Caki2 (cell line): Measurements from ENCODE around the gene CDK1. TPM values are rescaled to one million over a fixed set of nuclear protein-coding genes. Genes with fewer than 3 reads are reported as not detected.

Experiments used
- DNase-seq: peaks from one replicate; pipeline ENCODE4 v3.0.0-alpha.2; 2015; ENCODE audit warnings: low read depth
- in situ Hi-C: cut with HindIII; loops from 2 replicates; pipeline ENCODE4 v1.10.0; 2016; ENCODE audit warnings: low sequenced_read_pairs, low pct_unique_long_range_greater_than_20kb, mixed read lengths
- total RNA-seq: library from RNA; depleted of rRNA; stranded (reverse); fragments of >200 nt; shearing (Covaris generic); gene quantifications from 2 replicates; pipeline ENCODE4 v1.2.3, GENCODE V29; 2014; ENCODE audit warnings: low replicate concordance; rRNA removed

The CDK1 gene
- total RNA-seq: 148 and 152 TPM in 2 replicates

- DNase-seq: peak; percentile 99
- in situ Hi-C loops: no loop called here
Observed at GRCh38 chr10:60778214-60778970, at the start of gene CDK1. TSS of gene CDK1 (plus strand) at chr10:60778478. CDS start at chr10:60780166, 1,688 bp downstream.

DNA sequence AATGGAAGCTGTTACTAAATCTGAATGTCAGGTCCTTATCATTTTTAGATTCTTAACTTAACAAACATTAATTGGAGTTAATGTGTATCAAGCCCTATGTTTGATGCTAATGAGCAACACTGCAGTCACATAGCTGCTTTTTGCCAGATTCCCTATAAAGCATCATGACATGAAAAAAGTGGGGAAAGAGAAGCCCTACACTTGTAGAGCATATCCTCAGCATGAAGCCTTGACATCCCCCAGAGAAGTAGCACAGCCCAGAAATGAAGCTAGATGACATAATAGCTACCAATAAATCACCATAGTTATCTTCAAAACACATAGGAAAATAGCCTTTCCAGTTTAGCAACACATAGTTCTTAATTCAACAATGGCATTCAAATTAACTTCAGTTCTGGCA is 49.2 kb upstream of the CDK1 start:
- in situ Hi-C loops: no loop called here
- DNase-seq: no peak

DNA sequence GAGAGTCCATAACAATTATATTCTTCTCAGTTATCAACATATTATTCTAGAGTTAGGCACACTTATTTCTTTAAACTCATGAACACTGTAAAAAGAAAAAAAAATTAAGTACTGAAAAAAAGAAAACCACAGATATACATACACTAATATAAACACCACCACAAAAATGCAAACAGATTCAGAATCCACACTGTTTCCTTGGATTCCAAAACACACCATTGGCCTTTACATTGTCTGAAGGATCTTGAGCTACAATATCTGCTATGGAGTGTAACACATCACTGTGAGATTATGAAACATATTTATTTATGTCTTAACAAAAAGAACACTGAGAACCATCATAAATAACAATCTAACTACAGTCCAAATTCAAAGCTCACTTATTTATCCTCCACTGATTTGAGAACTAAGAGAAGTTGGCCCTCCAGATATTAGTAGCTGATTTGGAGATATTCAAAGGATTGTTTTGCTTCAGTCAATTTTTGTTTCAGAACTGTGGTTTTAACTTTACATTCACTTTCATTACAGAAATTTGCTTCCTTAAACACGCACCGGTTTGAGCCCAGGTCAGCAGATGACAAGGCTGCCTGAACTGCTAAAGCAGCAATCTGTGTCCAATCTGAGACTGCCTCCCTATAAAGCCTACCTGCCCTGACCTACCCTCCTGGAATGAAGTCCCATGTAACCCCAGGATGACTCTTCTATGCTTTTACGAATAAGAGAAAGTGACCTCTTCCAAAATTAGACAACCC is 47.0 kb upstream of the CDK1 start:
- no peak for DNase-seq
- in situ Hi-C loops: no loop called here

- no peak for DNase-seq
- in situ Hi-C loops: no loop called here
Observed at GRCh38 chr10:60732198-60732806, 46.0 kb upstream of the CDK1 start.

DNA sequence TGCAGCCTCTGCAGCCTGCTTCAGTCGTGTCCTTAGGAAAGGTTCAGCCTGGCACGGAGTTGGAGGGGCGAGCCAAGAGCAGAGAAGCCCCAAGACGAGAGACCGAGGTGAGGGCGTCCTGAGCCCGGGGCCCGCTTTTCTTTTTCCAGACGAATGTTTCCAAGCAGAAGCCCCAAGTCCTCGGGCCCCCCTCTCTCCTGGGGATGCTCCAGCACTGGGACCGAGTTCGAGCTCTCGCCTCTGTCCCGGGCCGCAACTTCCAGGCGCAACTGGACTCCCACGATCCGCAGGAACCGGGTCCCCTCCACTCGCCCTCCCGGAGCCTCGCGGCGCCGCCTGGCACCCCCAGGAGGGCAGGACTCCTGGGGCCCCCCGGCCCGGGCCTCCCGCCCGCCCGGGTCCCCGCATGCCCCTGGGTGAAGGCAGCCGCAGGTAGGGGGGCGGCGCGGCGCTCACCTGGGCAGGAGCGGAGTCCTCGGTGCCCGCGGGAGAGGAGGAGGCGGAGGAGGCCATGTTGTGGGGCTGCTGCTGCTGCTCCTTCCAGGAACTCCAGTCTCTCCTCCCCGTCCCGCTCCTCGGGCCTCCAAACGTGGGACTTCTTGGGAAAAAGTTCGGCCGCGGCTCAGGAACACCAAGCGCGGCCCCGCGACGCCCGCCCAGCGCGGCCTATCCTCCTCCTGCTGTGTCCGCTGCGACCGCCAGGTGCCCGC is 45.3 kb upstream of the CDK1 start:
- in situ Hi-C loops: no loop called here
- DNase-seq: no peak

GRCh38 chr10:60733517-60733822 is 44.8 kb upstream of the CDK1 start:
- in situ Hi-C loops: no loop called here
- no peak for DNase-seq

DNA sequence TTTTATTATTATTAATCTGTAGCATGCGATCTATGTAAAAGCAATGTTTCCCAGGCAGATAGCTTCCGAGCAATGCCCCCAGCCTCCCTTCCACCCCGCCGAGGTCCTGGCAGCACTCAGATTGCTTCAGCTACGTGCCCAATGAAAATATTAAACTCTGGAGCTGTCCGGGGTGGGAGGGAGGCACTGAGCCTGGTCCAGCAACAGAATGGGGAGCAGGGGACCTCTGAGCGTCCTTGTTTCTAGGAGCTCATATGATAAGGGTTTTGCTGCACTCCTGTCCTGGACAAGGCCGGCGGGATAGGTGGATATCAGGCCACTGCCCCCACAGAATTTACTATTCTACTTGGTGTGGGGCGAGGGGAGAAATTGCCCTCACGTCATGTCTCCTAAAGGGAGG is 44.5 kb upstream of the CDK1 start:
- in situ Hi-C loops: no loop called here
- no peak for DNase-seq

DNA sequence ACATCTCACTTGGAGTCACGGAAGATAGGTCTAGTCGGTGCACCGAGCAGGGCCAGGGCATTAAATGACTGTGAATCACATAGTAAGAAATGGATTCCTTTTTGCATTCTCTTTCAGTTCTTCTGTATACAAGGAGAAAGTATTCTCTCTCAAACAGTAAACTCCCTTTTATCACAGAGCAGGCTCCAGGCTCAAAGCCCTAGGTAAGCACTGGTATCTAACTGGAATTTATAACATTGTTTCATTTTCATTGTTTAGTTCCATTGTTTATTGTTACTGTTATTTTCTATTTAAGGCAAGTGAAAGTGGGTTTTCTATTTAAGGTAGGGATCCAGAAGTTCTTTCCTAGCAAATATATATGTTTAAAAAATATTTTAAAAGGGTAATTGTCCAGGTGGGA is 44.1 kb upstream of the CDK1 start:
- DNase-seq: no peak
- in situ Hi-C loops: no loop called here

GRCh38 chr10:60735244-60735643 is 43.0 kb upstream of the CDK1 start:
- no peak for DNase-seq
- in situ Hi-C loops: no loop called here

DNA sequence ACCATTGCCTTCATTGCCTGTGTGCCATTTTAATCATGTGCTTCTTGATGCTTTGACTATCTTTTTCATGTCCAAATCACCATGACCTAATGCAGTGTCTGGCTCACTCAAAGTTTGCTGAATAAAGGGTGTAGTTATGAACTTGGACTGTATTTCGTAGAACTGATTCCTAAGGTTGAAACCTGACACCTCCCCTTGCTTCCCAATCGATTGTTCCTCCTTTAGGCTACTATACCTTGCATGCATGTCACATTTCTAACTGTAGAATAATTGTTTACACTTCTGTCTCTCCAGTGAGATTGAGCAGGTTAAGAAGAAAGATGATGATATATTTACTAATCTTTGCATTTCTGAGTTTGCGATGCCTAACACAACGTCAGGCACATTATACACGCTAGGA is 41.0 kb upstream of the CDK1 start:
- in situ Hi-C loops: no loop called here

GRCh38 chr10:60739558-60739957 is 38.7 kb upstream of the CDK1 start:
- in situ Hi-C loops: no loop called here
- no peak for DNase-seq

More for the DNA sequence above, 41.0 kb upstream of the CDK1 start:
- no peak for DNase-seq

GRCh38 chr10:60742512-60742911 is 35.8 kb upstream of the CDK1 start:
- in situ Hi-C loops: no loop called here

DNA sequence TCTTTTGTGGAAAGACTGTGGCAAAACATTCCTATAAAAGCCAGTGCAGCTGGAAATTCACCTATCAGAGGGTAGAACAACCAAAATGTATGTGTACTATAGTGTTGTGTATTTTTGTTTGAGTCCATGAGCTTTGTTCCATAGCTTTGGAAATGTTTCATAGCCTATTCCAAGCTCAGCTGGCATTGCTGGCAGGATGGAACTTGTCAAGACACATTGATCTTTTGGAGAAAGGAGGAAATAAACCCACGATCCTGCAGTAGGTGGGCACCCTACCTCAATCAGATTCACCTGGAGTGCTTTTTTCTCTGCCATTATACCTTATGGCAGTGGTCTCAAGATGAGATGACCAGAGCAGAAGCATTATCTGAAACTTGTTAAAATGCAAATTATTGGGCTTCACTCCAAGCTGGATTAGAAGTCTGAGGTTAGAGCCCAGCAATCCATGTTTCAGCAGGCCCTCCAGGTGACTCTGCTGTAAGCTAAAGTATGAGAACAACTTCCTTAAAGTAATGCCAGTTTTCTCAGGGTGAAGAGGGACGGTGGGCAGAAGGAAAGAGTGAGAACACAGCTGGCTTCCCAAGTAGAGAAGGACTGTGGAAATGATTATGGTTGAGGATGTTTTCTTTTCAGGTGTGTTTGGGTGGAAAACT is 30.3 kb upstream of the CDK1 start:
- in situ Hi-C loops: no loop called here
- no peak for DNase-seq

More at GRCh38 chr10:60742512-60742911, 35.8 kb upstream of the CDK1 start:
- no peak for DNase-seq

GRCh38 chr10:60753152-60753551 is 25.1 kb upstream of the CDK1 start:
- DNase-seq: no peak
- in situ Hi-C loops: no loop called here

DNA sequence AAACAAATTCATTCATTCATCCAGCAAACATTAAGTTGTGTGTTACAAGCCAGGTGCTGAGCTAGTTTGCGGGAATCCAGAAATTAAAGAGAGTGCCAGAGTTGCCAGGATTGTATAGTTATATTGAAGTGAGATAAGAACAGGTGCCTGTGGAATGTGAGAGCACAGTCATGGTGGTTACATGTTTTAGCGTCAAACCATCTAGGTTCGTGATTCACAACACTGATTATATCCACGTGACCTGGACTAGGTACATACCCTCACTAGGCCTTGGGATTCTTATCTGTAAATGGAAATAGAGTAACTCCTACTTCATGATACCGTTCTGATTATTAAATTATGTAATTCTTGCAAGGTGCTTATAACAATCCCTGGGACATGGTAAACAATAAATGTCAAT is 24.5 kb upstream of the CDK1 start:
- in situ Hi-C loops: no loop called here
- no peak for DNase-seq

DNA sequence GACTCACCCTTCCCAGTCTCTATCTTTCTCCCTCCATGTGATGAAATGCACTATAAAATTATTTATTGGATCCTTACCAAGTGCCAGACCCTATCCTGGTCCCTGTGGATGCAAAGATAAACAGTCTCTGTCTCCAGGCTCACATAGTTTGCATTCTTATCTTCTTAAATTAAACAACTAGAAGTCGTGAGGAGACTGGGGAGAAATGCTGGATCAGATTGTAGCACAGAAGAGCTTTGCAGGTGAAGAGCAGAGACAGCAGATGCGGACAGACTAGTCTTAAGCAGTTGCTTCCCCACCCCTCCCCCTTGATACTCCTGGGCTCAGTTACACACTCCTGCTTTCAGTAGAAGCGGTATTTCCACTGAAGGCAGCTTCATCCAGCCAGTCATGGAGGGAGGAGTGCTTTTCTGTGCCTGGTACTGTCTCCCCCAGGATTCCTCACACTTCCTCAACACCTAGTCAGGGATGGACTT is 20.8 kb upstream of the CDK1 start:
- in situ Hi-C loops: no loop called here
- DNase-seq: peak; percentile 20

- no peak for DNase-seq
- in situ Hi-C loops: no loop called here
Observed at GRCh38 chr10:60759181-60759580, 19.1 kb upstream of the CDK1 start.

DNA sequence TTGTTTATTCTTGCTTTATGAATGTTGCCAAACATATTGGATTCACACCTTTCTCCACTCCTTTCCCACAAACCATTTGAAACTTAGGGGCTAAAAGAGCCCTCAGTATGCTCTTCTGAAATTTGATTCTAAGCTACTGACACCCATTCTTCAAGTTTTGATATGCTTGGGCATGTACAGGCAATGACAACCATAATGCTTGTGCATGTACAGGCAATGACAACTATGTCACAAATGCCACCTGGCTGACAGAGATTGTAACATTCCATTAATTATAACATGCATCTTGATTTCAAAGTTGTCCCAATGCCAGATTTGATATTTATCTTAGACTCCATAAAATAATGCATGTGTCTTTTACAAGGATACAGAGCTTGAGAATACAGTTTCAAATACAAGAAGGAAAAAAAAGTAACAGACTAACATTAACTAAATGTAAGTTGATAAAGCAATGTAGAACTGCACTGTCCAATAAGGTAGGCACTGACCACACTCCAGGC is 17.5 kb upstream of the CDK1 start:
- no peak for DNase-seq
- in situ Hi-C loops: no loop called here
